GM12872 (cell line): ENCODE measurements around the gene PDCD1.

Experiments
- CTCF ChIP-seq: IDR thresholded peaks from 3 replicates; pipeline ENCODE4 v1.5.1; 2011; ENCODE audit warnings: low read depth, mild to moderate bottlenecking, low read length, moderate library complexity; ENCODE audit not compliant: insufficient read depth

Gene PDCD1

GRCh38 chr2:241886840-241887447, 28.2 kb upstream of the PDCD1 start:
- no peak for TF ChIP-seq CTCF

GRCh38 chr2:241885946-241886643, 27.4 kb upstream of the PDCD1 start:
- no peak for TF ChIP-seq CTCF

GRCh38 chr2:241885291-241885945, 26.7 kb upstream of the PDCD1 start:
- TF ChIP-seq CTCF = no peak

GRCh38 chr2:241884951-241885290, 26.2 kb upstream of the PDCD1 start:
- no peak for TF ChIP-seq CTCF

GRCh38 chr2:241882091-241882625, 23.5 kb upstream of the PDCD1 start:
- TF ChIP-seq CTCF = peak; percentile 52; the same call in 2 of the 3 replicates

GRCh38 chr2:241880311-241881073, 21.8 kb upstream of the PDCD1 start:
- TF ChIP-seq CTCF = no peak

GRCh38 chr2:241879326-241879725, 20.6 kb upstream of the PDCD1 start:
- TF ChIP-seq CTCF = no peak
